GM19463 (cell line): Measurements from ENCODE around the gene SLC27A3.
A peak's percentile ranks its signal among the peaks of the same experiment; 100 is the strongest.

Experiments
- ATAC-seq: cut with Tn5 transposase; IDR thresholded peaks from one replicate; pipeline ENCODE4 v1.9.1; 2021; ENCODE audit warnings: mild to moderate bottlenecking, moderate library complexity; ENCODE audit not compliant: unreplicated experiment

The SLC27A3 gene

DNA sequence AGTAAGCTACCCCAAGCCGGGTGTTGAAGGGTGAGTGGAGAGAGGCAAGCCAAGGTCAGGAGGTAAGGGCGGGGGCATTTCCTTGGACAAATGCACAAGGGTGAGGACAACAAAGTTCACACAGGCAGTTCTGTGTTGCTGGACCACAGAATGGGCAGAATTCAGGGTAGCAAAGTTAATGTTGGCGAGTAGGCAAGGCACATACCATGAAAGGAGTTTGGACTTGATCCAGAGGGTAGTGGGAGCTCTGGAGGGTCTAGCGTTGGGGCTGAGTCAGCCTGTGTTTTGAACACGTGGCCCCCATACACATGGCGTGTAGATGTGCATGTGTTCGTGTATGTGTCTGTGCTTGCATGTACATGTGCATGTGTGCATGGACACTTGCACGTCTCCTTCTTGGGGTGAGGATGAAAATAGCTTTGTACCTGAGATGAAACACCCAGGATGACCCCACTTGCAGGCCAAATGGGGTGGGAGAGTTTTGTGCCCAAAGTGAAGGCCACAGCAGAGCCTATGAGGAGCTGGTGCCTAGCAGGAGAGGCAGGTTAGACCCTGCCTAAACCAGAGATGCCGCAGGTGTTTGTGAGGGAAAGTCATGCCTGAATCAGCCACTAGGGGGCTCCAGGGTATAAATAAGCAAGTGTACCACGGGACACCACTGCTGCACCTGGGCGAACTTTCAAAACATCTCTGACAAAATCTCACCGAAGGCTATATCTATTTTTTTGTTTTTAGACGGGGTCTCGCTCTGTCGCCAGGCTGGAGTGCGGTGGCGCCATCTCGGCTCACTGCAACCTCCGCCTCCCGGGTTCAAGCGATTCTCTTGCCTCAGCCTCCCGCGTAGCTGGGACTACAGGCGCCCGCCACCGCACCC lies 21.8 kb downstream of the SLC27A3 start:
- no peak for ATAC-seq

DNA sequence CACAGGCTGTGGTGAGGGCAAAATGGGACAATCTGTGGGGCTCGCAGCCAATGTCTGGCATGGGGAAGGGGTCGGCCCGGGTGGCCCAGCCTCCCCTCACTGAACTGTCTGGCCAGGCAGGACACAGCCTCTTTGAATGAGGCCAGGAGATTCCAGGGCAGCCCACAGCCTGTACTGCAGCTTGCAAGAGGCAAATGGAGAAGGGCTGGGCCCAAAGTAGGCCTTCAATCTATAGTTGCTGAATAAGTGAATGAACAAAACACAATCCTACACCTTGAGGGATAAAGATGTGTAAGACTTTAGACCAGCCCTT lies 23.2 kb downstream of the SLC27A3 start:
- no peak for ATAC-seq

DNA sequence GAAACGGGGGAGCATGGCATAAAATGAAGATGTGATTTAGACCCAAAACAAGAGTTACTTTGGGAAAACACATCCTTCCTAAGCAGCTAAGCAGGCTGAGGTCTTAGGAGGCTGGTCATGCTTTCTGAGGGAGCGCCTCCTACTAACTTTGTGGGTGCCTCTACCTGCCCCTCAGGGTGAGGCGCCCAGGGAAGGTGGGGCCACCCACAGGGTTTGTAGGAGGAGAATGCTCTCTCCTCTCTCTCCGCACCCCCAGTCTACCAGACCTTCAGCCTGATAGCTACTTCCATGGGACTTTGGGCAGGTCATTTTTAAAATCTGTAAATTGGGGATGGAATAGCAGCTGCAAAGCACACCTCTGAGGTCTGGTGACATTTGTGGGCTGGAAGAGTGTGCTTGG lies 23.8 kb downstream of the SLC27A3 start:
- no peak for ATAC-seq

DNA sequence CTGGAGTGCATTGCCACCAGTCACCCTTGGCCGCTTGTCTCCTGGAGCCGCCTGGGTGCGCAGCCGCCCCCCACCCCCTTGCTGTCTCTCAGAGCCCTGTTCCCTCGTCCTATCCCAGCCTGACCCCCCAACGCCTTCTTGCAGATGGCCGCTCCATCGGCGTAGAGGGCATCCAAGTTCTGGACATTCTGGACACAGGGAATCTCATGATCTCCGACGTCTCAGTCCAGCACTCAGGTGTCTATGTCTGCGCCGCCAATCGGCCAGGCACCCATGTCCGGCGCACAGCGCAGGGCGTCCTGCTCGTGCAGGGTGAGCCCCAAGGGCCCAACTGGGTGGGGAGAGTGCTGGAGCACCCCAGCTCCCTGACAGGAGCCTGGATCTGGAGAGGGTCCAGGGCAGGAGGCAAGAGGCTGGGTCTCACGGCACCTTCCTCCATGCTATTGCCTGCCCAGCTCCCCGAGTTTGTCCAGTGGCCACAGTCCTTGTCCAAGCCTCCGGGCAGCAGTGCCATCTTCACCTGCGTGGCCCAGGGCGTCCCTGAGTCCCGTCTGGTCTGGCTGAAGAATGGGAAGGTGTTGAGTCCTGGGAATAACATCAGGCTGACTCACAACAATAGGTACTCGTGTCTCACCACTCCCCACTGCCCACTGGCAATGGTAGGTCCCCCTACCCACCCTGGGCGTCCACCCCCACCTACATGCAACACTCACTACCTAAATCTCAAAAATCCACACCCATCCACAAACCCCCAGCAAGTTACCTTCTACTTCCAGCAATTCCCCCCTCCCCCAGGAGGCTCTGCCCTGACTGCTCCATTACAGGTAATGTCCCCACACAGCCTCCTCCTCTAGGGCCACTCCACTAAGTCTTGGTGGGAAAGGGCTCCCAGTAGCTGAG lies 24.6 kb downstream of the SLC27A3 start:
- no peak for ATAC-seq

DNA sequence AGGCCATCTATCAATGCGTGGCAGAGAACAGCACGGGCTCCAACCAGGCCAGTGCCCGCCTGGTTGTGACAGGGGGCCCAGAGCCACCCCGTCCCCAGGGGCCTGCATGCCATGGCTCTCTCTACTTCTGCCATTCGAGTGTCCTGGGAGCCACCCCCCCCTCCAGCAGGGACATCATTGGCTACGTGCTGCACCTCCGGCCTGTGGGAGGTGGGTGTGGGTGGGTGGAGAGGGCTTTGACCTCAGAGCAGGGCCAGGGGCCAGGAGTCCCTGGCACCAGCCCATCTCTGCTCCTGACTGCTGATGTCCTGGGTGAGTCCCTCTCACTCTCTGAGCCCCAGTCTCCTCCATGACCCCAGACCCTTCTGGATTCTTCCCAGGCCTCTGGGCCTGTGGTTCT lies 25.3 kb downstream of the SLC27A3 start:
- no peak for ATAC-seq

DNA sequence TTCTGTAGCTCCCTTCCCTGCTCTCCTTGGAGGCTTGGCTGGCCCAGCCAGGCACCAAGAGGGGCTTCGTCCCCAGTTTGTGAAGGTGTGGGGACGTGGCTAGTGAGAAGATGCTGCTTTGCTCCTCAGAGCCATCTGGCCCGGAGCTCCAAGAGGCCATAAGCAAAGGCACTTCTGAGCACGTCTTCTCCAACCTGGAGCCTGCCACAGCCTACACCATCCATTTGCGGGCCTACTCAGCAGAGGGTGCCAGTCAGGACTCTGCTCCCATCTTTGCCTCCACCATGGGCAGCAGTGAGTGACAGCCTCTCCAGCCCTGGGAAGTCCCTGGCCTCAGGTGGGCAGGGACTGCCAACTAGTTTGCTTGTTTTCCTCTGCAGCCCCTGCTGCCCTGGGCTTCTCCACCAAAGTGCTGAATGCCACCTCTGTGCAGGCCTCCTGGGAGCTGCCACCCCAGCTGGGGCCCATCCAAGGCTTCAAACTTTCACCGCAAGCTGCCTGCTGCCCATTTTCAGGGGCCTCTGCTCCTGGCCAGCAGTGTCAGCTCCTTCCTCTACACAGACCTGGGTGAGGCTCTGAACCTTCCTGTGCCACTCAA lies 25.9 kb downstream of the SLC27A3 start:
- no peak for ATAC-seq

DNA sequence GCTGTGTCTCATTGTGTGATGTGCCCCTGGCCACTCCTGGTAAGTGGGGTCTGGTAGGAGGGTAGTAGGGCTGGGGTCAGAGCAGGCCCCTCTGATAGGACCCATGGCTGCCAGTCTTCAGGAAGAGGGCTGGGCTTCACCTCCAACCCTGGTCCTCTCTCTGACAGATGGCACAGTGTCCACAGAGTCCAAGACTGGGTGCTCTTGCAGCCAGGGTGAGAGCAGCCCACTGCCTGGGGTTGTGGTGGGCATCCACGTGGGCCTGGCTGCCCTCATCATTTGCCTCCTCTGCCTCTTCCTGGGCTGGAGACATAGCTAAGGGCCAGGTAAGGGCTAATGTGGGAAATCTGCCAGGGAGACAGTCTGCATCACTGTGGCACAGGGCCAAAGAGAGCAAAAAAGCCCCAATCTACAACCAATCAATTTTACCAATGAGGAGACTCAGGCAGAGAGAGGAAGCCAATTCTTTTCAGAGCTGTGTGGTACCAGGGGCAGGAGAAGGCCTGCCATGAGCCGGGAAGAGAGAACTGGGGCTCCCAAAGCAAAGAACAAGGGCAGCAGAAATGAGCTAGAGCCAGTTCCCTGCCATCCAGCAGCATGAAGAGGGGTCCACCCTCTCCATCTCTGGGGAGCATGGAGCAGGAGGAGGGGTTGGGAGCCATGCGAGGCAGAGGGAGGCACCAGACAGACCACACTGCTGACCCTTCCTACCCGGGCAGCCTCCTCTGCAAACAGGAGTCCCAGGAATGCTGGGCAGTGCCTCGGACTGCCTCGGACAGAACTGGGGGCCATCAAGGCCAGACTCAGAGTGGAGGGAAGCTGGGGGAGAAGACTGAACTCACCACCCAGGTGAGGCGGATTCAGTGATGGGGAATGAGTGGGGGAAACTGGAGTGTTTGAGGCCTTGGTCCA lies 26.8 kb downstream of the SLC27A3 start:
- ATAC-seq: no peak

DNA sequence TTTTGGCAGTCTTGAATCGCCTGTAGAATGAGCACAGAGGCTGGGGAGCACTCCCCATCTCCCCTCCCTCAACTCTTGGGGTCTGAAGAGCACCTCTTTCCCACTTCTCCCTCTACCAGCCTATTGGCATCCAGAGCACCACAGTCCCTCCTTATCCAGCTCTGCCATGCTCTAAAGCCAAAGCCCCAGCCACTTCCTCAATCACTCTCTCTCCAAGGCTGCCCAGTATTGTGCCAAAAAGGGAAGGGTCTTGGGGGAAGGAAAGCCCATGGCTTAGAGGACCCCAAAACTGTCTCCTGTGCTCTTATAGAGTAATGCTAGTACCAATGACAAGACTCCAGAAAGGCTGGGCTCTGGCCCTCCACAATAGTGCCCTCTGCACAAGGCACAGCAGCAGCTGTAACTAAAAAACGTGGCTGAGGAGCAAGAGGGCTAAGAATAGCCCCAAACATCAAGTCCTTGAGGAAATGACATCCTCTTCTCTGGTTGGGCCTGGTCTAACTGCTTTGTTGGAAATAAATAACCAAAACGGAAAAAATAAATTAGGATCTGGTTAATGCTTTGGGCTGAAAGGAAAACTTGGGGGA lies 28.4 kb downstream of the SLC27A3 start:
- no peak for ATAC-seq

DNA sequence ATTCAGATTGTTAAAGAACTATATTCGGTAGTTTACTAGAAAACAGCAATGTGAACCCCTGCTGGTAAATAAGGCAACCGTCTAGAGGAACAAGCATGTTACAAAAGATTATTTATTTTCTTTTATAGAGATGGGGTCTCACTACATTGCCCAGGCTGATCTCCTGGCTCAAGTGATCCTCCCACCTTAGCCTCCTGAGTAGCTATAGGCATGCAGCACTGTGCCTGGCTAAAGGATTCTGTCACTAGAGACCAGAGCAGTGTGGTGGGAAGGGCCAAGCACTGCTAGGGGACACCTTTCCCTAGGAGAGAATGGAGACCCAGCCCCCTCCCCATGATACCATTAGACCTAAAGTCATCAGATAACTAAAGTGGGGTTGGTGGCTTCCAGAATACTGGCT lies 28.9 kb downstream of the SLC27A3 start:
- no peak for ATAC-seq

DNA sequence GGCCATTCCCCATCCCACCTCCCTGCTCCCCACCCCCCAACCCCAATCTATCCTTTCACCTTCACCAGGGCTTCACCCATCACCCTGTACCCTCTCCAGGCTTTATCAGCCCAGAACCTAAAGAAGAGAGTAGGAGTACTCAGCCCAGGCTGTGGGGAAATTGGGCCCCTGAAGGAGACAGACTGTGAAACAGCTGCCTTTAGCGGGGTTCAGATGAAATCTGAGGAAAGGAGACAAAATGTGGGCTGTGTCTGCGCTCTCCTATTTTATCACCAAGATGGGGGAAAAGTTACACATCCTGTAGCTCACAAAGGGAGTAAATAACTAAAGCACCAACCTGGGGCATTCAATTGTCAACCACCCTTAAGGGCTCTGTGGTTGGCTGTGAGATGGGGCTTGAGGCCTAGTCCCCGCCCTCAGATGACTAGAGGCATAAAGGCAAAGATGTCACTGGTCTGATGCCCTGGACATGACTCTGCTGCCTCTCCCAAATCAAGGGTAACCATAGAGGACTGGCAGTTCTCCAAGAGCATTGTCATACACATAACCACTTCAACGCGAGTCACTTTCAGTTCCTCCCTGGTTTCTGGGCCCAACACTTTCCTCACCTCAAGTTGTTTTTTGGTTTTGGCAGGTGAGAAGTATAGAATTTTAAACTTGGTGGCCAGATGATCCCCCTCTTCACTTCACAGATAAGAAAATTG lies 30.0 kb downstream of the SLC27A3 start:
- ATAC-seq: peak; percentile 94

DNA sequence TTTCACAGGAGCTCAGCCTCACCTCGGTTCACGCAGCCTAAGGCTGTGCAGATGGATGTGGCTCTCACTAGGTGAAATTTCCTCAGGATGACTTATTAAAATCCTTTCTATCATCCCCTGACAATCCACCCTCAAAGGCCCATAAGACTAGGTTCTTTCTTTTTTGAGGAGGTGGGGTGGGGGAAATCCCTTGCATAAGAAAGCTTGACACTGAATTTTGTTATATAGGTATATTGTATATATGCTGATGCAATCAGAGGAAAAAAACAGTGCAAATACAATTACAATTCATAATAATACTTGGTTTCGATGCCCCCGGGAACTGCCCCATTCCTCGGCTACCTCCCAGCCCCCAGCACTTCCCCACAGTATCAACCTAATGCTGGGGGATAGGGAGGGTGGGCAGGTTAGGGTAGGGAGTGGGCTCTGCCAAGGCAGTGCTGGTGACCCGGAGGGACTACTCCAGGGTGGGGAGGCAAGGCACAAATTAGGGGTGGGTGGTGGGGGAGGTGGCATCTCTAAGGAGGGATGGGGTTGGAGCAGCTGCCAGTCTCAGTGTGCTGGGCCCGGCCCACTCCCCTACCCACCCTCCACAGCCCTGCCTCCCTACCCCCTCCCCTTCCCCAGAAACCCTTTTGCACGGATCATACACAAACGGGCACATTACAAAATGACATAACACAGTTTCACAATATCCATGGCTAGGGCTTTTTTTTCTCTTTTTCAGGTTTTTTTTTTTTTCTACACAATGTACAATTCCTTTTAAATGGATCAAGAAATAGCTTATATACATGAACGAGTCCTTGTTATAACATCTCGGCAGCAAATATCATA lies 30.9 kb downstream of the SLC27A3 start:
- ATAC-seq: no peak

DNA sequence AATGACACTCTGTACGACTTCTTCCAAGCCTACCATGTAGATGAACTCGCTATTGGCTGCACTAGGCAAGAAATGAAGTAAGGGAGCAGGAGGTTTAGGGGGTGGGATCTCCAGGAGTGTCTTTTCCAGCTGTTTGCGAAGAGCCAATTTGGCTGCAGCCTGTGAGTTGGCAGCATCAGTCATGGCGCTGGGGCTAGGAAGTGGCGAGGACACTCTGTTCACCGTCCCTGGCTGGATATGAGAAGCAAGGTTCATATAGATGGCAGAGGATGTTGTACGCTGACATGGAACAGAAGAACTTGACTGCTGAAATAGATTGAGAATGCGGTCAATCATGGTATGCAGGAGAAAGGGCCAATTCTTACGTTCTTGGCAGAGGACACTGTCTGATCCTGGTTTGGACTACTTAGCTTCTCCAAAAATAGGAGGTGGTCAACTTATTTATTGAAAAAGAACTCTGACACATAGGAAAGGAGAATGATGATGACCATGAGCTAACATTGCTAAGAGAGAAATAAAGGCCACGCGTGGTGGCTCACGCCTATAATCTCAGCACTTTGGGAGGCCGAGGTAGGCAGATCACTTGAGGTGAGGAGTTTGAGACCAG lies 41.2 kb downstream of the SLC27A3 start:
- no peak for ATAC-seq

DNA sequence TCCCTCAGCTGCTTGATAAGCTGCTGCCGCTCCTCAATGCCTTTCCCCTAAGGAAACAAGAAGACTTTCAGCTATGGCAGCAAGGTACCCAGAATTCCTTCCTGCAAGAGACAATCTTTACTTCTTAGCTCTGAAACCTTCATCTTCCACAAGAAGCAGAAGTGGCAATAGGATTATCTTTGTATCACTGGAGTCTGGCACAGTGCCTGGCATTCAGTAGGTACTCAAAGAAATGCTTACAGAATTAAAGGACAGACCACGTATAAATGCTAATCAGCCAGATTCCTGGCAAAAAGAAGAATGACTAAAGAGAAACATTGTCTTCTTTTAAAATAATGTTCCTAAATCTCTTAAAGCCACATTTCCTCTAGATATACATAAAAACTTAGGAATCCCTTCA lies 43.7 kb downstream of the SLC27A3 start:
- ATAC-seq: no peak

DNA sequence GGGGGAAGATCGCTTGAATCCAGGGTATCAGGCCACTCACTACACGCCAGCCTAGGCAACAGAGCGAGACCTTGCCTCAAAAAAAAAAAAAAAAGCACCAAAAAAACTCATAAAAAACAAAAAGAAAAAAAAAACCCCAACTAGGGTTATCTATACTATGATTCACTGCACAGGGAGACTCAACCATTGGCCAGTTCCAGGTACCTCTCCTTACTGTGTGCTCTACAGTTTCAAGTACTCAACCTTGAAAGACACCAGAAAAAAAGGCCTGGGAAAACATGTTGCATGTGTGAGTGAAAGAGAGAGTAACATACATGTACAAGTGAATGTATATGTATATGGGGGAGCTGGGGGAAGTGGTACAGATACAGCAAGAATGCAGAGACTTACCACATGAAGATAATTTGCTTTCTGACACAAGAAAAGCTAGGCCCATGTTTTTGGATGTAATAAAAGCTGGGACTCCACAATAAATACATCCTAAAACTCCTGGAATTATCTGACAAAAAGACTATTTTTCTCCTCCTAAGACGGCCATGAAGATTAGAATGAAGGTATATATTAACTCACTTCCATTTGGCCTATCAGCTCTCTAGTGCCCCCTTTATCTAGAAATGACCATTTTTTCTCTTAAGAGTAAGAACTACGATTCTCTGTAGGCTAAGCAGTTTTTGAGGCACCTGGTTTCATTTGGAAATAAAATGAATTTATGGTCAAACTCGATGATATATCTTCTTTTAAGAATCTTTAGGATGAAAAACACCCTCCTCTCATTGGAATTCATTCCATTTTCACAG lies 52.2 kb downstream of the SLC27A3 start:
- no peak for ATAC-seq
